ENCODE results near the gene GP1BB.
"Not testable (repeated sequence)": the region's sequence is repeated elsewhere in the genome, so short reads cannot be mapped to it uniquely, and the experiment has no call there.

The GP1BB gene

GRCh38 chr22:19723232-19723982, at the start of gene GP1BB:
Gene GP1BB (plus strand): TSS chr22:19723539. CDS start chr22:19723570, 31 bp downstream.
- peak; percentile 65 for DNase-seq (ENCODE audit: low read depth, low spot score)

- no peak for DNase-seq (ENCODE audit: low read depth, low spot score)
Measured at GRCh38 chr22:19673660-19674059, 49.7 kb upstream of the GP1BB start.

GRCh38 chr22:19674129-19674928, 49.0 kb upstream of the GP1BB start:
- DNase-seq (ENCODE audit: low read depth, low spot score), result no peak

DNA sequence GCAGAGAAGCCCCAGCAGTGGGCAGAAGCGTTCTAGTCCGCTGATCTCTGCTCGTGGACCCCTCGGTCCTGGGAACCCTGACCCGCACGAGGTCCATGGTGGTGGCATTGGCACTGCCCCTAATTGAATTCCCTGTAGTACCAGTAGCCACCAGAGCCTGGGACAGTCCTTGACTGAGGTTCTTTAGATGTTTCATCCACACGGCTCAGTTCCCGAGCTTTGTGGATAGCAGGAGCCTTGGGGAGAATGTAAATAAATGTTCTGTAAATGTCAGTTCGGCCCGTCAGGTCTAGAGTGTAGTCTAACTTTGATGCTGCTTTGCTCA, 48.4 kb upstream of the GP1BB start:
- DNase-seq (ENCODE audit: low read depth, low spot score), result no peak

DNA sequence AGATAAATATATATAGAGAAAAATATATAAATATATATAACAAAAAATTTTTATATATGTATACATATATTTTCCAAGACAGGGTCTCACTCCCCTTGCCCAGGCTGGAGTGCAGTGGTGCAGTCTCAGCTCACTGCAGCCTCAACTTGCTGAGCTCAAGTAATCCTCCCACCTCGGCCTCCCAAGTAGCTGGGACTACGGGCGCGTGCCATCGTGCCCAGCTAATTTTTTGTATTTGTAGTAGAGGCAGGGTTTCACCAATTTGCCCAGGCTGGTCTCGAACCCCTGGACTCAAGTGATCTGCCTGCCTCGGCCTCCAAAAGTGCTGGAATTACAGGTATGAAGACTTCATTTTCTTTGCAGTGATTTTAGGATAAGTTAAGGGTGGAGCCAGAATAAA, 47.9 kb upstream of the GP1BB start:
- no peak for DNase-seq (ENCODE audit: low read depth, low spot score)

- DNase-seq (ENCODE audit: low read depth, low spot score), result not testable (repeated sequence)
Measured at GRCh38 chr22:19676437-19676836, 46.9 kb upstream of the GP1BB start.

DNA sequence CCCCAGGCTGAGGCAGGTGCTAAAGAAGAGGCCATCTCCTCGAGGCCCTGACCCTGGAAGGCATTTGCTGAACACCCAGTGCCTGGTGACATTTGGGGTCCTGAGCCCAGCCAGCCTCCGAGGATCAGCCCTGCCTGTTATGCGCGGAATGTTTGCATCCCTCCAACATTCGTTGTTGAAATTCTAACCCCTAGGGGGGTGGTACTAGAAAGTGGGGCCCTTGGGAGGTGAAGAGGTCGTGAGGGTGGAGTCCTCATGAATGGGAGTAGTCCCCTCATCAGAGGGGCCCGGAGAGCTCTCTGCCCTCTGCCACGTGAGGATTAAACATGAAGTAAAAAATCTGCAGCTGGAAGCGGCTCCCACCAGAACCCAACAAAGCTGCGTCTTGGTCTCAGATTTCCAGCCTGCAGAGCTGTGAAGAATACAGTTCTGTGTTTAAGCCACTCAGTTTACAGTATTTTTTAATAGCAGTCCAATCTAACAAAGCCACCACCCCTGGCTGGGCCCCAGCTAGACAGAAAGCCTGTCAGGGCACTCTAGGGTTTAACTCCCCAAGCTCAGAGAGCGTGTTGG, 44.3 kb upstream of the GP1BB start:
- DNase-seq (ENCODE audit: low read depth, low spot score), result no peak

DNA sequence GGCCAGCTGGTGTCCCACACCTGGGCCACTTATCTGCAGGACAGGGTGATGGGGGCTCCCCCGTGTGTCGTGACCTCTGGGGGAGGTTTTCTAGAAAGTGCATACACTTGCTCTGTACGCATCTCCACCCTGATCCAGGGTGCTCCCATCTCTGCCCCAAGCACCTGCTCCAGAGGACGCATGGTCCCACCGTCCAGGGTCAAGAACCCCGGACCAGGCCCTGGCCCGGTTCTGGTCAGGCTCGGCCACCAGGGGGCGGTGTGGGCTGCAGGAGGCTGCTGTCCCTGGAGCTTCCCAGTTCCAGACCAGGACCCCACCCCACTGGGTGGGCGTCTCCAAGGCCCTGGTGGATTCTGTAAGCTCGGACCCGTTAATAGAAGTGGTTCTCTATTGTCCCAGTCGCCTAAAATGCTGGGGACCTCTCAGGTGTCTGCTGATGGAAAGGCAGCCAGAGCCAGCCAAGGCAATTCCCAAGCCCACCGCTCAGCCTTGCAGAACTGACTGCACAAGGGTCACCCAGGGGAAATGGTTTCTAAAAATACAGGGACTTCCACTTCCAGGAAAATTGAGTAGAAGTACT, 43.7 kb upstream of the GP1BB start:
- no peak for DNase-seq (ENCODE audit: low read depth, low spot score)

- no peak for DNase-seq (ENCODE audit: low read depth, low spot score)
Measured at GRCh38 chr22:19680287-19680881, 43.0 kb upstream of the GP1BB start.

DNA sequence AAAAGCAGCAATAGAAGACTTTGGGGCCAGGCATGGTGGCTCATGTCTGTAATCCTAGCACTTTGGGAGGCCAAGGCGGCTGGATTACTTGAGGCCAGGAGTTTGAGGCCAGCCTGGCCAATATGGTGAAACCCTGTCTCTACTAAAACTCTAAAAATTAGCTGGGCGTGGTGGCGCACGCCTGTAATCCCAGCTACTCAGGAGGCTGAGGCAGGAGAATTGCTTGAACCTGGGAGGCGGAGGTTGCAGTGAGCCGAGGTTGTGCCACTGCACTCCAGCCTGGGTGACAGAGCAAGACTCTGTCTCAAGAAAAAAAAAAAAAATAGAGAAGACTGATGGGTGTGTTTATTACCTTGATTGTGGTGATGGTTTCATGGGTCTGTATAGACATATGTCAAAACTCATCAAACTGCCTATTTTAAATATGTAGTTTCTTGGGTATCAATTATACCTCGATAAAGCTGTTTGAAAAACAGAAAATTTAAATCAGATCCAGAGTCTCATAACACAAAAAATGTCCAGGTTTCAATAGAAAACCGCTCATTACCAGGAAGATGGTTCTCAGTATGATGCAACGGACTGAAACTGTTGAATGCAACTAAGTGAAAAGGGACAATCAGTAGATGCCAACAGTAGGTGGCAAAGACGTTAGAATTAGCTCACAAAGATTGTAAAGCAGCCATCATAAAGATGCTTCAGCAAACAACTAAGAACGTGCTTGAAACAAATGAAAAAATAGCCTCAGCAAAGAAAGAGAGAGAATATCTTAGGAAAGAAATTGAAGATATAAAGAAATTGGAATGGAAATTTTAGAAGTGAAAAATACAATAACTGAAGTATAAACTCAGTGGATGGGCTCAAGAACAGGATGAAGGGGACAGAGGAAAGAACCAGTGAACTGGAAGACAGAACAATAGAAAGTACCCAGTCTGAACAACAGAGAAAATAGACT, 42.2 kb upstream of the GP1BB start:
- DNase-seq (ENCODE audit: low read depth, low spot score), result no peak

GRCh38 chr22:19681863-19682245, 41.5 kb upstream of the GP1BB start:
- no peak for DNase-seq (ENCODE audit: low read depth, low spot score)

DNA sequence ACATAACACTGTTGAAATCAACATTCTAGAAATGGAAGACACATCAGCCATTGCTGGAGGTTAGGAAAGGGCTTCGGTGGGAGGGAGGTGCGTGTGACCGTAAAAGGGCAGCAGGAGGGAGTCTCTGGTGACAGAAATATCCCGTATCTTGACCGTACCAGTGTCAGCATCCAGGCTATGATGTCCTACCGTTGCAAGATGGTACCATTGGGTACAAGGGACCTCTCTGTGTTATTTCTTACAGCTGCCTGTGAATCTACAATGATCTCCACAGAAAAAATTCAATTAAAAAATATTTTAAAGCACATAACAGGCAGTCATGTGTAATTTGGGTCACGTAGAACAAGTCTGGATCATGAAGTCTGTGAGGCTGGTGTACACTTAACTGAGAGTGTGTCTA, 36.4 kb upstream of the GP1BB start:
- DNase-seq (ENCODE audit: low read depth, low spot score), result no peak

DNA sequence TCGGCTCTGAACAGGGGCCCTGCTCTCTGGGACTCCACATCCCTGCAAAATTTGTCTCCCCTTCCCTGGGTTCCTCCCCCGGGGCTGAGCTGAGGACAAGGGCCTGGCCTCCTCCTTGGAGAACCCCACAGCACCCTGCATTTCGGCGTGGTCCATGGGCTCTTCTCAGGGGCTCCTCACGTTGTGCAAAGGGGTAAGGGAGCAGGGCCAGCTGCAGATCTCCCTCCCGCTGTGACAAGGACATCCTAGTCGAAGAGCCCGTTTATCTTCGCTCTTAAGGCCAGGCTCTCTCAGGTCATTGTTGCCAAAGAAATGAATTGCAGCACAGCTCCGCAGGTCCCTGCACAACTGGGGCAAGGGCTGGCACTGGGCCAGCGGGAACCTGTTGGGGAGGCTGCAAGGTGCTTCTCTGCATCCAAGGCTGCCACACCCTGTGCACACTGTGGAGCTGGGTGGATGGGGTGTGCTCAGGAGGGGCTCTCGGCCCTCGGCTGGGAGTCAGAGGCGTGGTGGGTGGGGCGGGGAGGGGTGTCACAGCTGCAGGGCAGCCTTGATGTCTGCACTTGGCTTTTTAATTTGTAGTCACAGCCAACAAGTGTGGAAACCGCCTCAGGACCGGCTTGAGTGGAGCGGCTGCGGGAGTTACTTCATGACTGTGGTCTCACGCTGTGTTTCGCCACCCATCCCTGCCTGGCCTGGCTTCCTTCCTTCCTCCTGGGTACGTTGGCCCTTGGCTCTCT, 35.6 kb upstream of the GP1BB start:
- no peak for DNase-seq (ENCODE audit: low read depth, low spot score)

GRCh38 chr22:19688301-19689290, 34.7 kb upstream of the GP1BB start:
- no peak for DNase-seq (ENCODE audit: low read depth, low spot score)

- DNase-seq (ENCODE audit: low read depth, low spot score), result peak; percentile 28
Measured at GRCh38 chr22:19689408-19689807, 33.9 kb upstream of the GP1BB start.

DNA sequence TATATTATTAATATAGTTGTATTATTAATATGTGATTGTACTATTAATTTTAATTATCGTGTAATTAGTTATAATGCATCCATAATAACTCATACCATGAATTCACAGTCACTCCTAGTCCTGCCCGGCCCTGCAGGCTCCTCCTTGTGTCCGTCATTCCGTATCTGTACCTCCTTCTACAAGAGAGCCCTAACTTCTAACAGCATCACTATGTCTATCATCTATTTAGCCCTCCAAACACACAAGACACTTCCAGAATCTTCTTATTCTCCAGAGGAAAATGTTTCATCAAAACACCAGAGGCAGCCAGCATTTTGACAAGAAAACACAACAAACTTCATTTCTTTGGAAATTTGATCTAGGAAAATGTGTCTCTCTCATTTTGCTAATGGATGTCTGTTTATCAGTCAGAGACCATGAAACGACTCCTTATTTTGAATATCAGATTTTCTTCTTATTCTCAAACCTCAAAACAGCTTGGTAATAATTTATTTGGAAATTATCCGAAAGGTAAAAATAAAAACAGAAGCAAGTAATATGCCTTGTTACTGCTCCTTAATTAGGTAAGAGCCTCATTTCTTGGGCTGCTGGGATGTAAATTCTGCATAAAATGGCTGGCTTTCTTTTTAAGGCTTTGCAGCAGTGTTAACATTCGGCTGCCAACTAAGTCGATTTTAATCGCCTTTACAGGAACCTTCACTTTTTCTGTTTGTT, 32.2 kb upstream of the GP1BB start:
- no peak for DNase-seq (ENCODE audit: low read depth, low spot score)

- DNase-seq (ENCODE audit: low read depth, low spot score), result peak; percentile 88
Measured at GRCh38 chr22:19691721-19692341, 31.5 kb upstream of the GP1BB start.

GRCh38 chr22:19693581-19693980, 29.8 kb upstream of the GP1BB start:
- DNase-seq (ENCODE audit: low read depth, low spot score), result no peak

Data from astrocyte of the hippocampus (primary cell).